ENCODE results near the gene ATXN7.

The ATXN7 gene

DNA sequence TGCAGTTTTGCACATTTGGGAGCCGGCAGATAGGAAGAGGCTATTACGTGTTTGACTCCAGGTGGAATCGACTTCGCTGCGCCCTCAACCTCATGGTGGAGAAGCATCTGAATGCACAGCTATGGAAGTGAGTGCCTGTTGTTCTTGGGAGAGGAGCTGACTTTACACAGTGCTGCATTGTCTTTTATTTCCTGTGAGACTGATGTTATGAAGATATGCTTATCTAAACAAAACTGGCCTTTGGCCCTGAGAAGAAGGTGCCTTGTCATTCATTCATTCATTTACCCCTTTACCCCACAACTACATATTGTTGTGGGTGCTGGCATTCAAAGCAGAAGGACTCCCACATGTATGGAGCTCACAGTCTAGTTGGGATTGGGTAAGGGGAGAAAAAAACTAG, 127.1 kb downstream of the ATXN7 start:
- DNase-seq: no peak

DNA sequence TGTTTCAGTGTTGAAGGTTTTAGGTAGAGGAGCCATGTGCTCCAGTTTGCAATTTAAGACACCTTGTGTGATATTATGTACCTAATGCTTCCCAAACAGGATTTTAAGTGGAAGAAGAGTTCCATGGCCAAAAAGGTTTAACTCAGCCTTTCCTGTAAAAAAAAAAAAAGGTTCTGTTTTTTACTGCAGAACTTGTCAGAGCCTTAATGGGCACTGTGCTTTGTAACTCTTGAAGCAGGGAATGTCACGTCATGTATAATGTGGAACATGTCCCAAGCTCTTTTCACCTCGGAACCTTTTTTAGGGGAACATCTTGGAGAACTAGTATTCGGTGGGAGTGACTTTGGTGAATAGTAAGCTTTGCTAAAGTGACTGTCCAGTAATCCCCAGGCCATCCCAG, 128.0 kb downstream of the ATXN7 start:
- no peak for DNase-seq

DNA sequence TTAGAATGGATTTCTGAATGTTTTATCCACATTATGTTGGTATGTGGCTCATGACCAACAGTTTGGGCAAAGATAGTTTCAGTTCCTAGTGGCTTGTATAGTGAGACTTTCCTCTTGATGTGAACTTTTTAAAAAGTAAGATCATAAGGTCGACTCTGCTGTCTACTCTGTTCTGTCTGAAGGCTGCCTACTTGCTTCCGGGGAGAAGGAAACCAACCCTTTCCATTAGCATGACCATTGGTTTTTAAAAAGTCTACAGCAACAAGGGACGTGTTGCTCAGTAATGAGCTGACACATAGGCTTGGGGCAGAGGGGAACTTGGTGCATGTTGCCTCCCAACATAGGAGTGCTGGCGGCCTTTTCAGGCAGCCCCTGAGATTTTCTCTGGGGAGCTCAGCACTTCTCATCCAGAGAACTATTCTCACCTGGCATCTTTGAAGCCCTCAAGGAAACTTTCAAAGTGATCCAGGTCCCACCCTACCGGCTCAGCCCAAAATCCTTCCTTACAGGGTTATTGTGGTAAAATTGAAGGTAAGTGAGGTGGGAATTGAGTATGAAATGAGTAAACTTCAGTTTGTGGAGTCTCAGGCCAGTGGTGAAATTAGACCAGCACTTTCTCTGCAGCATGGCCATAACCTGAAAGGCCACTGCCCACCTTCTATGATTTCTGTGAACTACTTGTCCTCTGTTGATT, 129.0 kb downstream of the ATXN7 start:
- no peak for DNase-seq

DNA sequence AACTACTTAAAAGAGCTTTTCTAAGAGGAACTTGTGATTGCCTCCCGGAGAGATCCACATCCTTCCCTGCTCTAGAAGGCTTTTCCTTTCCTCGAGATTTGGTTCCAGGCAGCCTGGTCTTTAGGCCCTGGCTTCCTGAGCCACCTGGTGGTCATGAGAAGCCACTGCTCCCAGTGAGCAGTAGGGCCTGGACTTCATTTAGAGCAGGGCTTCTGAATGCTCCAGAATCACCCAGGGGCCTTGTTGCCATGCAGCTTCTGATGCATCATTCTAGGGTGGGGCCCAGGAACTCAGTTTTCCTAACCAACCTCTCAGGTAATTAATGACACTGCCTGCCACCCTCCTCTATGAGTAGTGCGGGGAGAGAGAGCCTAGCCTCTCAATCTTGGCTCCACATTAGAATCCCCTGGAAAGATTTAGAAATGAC, 130.0 kb downstream of the ATXN7 start:
- DNase-seq: peak; percentile 50

DNA sequence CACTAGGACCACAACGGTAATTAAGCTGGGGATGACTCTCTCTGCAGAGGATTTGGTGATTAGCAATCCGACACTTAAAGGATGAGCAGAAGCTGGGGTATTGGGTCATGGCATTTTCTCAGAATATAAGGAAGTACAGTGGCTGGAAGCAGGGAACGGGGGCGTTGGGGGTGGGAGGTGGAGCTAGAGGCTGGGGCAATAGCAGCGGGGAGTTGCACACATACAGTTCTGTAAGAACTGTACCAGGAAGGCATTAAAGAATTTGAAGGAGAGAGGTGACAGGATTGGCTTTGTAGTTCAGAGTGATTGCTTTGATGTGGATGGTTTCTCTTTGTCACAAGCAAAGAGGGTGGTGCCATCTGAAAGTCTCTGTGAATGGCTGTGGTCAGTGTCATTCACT, 131.4 kb downstream of the ATXN7 start:
- no peak for DNase-seq

DNA sequence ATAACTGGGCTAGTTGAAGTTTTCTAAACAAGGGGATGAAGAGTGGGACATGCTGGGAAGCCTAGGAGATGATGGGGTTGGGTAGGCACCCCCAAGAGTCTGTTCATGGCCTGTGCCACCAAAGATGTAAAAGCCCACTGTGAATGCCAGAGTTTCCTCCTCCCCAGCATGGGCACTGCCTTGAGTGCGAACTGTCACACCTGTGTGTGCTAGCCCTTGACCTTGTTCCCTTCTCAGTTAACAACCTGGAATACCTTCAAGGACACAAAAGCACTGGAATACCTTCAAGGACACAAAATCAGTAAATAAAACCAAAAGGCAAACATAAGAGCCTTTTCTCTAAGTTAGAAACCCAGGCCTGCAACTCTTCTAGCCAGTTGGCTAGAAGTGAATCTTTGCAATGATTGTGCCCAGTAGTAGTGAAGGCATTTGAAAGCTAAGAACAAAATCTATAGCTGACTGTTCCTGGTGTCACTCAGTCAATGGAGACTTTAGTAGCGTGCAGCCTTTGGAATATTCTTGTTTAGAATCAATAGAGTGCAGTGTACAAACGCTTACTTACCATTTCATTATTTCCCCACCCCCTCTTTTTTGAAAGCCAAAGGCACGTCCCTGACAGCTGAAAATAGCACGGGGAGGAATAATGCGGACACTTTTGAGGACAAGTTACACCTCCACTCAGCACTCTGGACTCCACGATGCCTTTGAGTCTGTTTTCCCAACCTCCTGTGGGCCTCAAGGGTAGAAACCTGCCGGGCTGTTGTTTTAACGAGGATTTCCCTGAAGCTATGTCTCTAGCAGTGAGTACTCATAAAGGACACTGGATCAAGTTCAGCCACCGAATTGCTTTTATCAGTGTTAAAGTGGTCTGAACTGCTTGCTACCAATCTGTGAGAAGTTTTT, 135.4 kb downstream of the ATXN7 start:
- DNase-seq: no peak

DNA sequence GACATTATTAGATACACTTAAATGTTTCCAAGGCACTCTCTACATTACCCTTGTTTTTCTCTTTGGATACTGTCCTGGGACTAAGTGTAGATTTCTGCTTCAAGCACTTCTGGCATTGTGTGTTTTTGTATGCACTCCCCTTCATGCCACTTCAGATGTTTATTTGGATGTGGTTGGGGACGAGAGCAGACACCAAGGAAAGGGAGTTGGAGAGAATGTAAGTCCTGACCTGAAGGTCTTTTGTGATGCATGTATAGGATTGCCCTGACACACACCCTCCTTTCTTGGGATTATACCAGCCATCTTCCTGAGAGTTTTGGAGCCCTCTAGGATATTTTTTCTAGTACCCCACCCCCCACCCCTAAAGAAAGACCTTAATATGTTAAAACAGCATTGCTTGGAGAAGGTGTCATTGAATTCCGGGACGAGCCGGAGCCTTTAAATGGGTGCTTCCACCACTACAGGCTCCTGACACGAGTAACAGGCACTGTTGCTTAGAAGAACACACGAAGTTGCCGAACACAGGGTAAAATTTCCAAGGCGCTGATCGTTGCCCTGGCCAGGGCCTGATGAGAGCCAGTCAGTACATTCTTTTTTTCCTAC, 136.9 kb downstream of the ATXN7 start:
- no peak for DNase-seq

DNA sequence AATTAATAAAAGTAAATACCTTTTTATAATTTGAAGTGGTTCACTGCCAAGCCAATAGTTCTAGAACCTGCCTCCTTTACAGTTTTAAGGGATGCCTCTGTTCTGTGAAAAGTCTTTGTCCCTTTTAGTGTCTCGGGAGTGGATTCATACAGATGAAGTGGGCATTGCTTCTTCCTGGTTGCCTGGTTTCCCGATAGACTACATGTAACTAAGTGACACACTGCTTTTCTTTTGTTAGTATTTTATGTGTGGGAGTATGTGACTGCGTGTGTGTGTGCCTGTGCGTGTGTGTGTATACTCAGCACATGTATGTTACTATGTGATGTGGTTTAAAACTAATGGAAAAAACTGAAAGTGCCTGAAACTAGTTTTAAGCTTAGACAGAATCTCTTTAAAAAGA, 138.6 kb downstream of the ATXN7 start:
- DNase-seq: no peak

DNA sequence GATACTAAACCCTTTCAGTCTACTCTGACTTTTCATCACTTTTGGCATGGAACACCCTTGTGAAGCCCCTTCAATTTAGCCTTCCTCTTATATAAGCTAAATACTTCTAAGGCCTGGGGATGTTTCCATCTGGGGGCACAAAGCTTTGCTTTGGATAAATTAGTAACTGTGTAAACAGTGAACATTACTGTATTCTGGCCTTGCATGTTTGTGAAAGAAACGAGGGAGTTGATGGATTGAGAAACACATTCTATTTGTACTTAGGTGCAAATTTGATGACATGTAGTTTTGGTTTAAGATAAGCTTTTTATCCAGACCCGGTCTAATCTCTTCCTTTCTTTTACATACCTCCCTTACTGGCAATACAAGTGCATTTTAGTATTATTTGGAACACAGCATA, 139.9 kb downstream of the ATXN7 start:
- DNase-seq: no peak

DNA sequence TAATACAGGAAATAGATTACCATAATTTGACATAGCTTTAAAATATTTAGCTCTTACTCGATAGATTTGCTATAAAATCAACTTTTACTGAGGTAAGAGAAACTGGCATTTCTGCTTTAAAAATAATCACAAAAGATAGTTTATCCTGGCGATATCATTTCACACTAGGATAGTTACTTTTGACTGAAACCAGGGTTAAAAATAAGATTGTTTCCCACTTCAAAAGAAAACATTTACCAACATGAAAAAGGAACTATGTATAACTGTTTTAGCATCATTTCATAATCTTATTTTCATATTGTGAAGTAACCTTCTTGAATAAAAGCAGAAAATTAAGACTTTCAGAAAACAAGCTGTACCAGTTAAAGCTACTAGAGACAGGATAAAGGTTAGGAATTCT, 144.3 kb downstream of the ATXN7 start:
- no peak for DNase-seq

DNA sequence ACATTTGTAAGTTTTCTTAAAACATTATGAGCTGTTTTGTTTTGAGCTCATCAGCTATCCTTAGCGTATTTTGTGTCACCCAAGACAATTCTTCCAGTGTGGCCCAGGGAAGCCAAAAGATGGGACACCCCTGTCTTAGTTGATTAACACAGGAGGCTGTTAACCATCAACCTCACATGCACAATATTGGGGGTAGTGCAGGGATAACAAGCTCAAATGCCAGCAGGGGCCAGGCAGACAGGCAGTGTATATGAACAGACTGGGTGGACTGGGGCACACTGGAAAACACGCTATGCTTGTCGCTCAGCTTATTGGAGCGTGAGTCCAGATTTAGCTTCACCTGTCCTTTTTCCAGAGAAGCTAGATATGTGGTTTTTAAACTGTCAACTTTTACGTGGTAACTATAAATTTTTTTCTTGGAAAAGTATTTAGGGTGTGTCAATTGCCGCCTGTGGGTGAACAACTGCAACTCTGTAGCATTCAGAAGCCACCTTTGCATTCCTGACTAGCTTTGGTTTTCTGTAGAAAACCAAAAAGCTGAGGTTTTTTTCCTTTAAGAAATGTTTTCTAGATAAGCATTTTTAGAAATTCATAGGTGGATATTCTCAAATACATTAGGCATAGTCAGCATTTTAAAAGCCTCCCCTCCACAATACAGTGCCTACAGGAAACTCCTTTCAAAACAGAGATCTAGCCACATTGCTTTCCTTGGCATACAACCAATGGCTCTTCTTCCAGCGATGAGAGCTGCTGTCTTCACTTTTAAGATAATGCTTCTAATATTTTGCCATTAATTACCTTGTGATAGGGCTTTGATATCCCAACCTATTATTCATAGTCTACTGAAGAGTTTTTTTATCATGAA, 145.1 kb downstream of the ATXN7 start:
- no peak for DNase-seq

DNA sequence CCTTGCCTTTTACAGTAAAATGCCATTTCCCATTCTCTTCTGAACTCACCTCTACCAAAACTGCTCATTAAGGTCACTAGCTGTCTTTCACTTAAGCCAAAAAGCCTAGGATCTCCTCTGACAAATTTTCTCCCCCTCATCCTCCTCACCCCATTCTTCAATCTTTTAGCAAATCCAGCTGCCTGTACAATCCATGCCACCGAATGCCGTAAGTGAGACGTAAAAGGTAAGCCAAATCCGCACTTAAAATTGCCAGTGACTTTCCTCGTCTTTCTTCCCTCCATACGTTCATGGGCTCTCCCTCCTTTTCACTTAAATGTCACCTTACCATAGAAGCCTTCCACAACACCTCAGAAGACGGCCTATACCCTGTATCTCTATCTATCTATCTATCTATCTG, 145.9 kb downstream of the ATXN7 start:
- DNase-seq: no peak

DNA sequence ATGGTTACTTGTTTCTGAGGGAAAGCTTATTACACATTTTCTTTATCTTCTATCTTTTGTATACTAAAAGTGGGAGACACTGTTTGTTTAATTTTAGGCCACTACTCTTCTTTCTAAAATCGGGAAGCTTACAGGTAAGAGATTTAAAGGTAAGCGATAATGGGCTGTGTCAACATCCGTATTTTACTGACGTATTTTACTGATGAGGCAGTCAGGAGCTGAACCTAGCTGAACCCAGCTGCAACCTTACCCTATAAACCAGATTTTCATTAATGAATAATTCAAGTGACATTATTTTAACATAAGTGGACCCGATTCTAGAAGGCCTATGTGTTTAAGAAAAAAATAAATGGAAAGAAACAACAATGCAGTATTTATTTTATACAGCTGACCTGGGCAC, 146.5 kb downstream of the ATXN7 start:
- no peak for DNase-seq

DNA sequence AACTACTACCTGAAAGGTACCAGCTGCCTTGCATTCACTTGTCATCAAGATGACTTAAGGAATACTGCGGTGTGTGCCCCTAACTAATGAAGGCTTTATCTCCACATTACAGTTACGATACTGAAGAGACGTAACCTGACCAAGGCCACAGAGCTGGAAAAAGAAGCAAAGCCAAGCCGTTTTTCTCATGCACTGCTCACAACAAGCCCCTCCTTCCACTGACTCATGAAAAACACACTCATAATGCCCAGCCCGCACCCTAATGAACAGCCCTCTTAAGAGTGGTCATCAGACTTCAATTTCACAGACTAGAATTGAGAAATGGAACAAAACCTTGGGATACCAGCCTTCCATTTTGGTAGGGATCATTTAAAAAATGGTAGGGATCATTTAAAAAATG, 148.0 kb downstream of the ATXN7 start:
- no peak for DNase-seq

DNA sequence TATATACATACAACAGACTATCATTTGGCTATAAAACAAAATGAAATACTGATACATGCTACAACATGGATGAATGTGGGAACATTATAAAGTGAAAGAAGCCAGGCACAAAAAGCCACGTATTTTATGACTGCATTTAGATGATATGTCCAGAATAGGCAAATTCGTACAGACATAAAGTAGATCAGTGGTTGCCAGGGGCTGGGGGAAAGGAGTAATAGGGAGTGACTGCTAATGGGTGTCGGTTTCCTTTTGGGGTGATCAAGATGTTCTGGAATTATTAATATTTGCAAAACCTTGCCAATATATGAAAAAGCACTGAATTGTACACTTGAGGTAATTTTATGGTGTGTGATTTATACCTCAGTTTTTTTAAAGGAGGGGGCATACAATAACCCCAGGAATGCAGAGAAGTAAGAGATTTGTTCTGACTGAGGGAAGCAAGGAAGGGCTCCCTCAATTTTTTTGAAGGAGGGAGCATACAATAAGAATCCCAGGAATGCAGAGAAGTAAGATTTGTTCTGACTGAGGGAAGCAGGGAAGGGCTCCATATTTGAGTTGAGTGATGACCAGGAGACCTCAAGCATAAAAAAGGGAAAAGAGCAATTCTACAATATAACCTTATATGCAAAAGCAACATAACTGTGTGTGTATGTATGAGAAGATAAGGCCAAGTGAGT, 153.4 kb downstream of the ATXN7 start:
- DNase-seq: no peak

DNA sequence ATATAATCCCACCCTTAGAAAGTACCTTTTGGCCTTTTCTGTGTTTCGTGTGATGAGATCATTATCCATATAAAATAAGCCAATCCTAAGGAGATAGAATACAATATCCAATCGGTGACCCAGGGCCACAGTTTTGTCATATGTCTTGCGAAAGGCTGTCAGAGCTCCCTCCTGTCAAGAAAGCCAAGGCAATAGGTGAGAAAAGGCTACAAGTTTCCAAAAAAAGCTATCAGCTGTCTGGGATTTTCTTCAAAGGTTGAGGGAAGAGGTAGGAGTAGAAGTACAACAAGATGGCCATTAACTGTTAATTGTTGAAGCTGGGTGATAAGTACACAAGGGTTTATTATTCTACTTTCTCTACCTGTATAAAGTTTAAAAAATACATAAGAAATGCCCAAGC, 155.6 kb downstream of the ATXN7 start:
- no peak for DNase-seq

DNA sequence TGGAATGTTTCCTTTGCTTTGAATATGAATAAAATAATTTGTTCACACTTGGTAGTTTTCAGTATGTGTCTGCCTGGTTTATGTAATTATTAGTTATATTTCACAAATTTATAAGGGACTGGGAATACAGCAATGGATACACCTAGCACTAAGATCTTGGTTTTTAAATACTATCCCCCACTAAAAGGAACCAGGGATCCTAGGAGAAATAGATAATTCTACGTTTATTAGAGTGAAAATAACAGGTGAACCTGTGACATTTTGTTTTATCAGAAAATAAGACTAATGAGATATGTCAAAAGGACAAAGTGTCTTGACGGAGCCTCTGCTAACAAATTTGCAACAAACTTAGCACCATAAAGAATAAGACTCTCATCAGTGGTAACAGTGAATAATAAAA, 156.2 kb downstream of the ATXN7 start:
- no peak for DNase-seq

DNA sequence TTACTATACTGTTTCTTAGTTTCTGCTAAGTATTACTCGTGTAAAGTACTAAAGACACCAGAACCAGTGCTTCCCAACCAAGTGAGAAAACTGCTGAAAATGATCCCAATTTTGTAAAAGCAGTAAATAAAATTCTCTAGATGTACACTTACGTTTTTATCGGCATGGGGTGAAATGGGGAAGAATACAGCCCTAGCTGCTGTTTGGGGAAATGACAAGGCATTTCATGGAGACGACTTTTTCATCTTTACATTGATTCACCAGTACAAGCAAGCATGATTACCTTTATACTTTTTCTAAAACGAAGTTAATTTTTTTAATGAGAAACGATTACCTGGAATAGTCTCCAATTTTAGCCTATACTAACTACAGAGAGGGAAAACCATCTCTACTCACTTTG, 158.3 kb downstream of the ATXN7 start:
- DNase-seq: no peak

DNA sequence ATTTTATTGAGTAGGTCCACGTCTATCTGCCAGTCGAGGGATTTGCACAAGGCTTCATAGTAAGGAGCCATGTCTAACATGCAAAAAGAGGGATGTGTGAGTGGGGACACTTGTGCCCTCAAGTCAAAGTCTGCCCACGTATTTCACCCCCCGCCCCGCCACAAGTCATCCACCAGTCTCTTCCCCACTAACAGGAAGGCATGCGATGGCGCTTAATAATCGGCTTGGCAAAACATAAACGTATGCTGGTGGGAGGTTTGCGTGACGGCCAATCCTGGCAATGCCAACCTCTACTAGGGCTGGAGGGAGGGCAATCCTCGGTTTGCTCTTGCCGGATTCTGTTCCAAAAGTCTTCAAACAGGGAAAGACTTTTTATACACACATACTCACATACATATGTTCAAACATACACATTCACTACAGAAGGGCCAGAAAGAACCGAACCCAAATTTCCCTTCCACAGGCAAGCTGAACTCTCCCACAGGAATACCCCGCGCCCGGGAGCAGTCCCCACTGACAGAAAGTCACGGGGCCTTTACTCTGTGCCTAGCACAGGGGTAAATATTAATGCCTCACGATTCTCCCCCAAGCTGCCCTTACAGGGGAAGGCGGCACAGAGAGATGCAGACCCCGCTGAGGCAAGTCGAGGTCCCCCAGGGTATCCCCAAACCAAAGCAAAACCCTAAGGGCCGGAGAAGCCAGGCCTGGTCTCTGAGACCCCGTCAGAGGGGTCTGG, 159.0 kb downstream of the ATXN7 start:
- no peak for DNase-seq

DNA sequence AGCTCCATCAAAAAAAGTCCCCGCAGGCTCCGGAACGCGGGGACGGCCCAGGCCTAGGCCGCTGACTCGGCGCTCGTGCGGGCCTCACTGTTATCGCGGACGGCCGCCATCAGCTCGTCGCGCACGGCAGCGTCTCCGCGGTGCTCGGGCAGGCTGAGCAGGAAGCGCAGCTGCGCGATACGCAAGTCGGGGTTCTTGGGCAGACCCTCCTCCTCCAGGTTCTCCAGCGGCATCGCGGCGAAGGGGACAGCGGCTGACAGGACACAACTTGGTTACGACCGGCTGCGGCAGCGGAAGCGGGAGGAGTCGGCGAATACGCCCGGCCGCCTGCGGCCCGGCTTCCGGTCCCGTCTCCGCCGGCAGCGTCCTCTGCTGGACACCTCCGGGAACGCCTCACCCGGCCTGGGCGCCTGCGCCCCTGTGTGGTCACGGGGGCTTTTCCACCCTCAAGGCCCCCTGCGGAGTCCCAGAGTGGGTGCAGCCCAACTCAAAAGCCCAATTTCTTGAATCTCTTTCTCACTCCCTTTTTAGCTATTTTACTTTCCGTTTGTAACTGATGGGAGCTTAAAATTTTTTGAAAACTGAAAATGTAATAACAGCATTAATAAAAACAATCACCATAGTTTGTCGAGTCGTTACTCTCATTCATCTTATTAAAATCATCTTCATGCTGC, 159.7 kb downstream of the ATXN7 start, which contains the start of gene PSMD6:
TSS of gene PSMD6 (minus strand) at position 308 of the 674 bp plus-strand sequence. CDS start at position 233, 75 bp downstream.
- peak; percentile 72 for DNase-seq

DNA sequence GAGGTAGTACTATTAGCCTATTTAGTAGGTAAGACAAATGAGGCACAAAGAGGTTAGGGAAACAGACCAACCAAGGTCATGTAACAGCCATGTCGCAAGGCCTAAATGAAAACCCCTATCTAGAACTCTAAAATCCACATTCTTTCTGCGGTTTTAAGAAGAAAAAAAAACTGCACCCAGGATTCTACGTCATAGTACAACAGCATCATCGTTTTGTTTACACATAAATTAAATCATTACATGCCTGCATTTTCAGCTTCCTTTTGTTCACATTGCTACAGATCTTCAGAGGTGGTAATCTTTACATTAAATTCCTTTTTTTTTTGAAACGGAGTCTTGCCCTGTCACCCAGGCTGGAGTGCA, 160.2 kb downstream of the ATXN7 start:
- peak; percentile 8 for DNase-seq

All from NCI-H146 (cell line).